Nephron progenitor cell (in vitro differentiated cells): ENCODE results near the gene FIBCD1.

ENCODE experiments used
- DNase-seq: peaks from one replicate; pipeline ENCODE4 v3.0.0; 2021
- H3K27ac Mint-ChIP-seq: 2 replicates; pipeline ENCODE4 v1.8.0; 2021; ENCODE audit warnings: mild to moderate bottlenecking, moderate library complexity, mixed read lengths
- H3K27me3 Mint-ChIP-seq: 2 replicates; pipeline ENCODE4 v1.8.0; 2021; ENCODE audit warnings: mild to moderate bottlenecking, low read depth, mixed read lengths; ENCODE audit not compliant: poor library complexity
- H3K36me3 Mint-ChIP-seq: 2 replicates; pipeline ENCODE4 v1.8.0; 2021; ENCODE audit warnings: low read depth, mixed read lengths
- H3K4me1 Mint-ChIP-seq: 2 replicates; pipeline ENCODE4 v1.8.0; 2021; ENCODE audit warnings: mixed read lengths
- H3K4me3 Mint-ChIP-seq: 2 replicates; pipeline ENCODE4 v1.8.0; 2021; ENCODE audit warnings: mild to moderate bottlenecking, moderate library complexity, mixed read lengths
- H3K9me3 Mint-ChIP-seq: 2 replicates; pipeline ENCODE4 v1.8.0; 2021; ENCODE audit warnings: mild to moderate bottlenecking, moderate library complexity, mixed read lengths
- CTCF ChIP-seq: fragments of 200-600 bp; sonication (generic); IDR thresholded peaks from 2 replicates; pipeline ENCODE4 v1.5.0; 2021; ENCODE audit warnings: antibody characterized with exemption

Gene FIBCD1

GRCh38 chr9:130965680-130966079 lies 26.6 kb upstream of the FIBCD1 start:
- Mint-ChIP-seq H3K4me1 (peaks cover 3% of the 10 kb centered on the region), H3K9me3 (peaks cover 22% of the 10 kb centered on the region), H3K27me3 (peaks cover 20% of the 10 kb centered on the region), H3K36me3 (no peaks in the 10 kb centered on the region), H3K27ac (no peak overlapping the region), H3K4me3 (no peak overlapping the region)
- no peak for DNase-seq
- no peak for TF ChIP-seq CTCF

GRCh38 chr9:130963916-130964315 lies 24.9 kb upstream of the FIBCD1 start:
- Mint-ChIP-seq H3K9me3 (peaks cover 33% of the 10 kb centered on the region), H3K27ac (no peak overlapping the region), H3K36me3 (peaks cover 2% of the 10 kb centered on the region), H3K4me1 (peaks cover 2% of the 10 kb centered on the region), H3K27me3 (peaks cover 11% of the 10 kb centered on the region), H3K4me3 (no peak overlapping the region)
- TF ChIP-seq CTCF, result no peak
- no peak for DNase-seq

GRCh38 chr9:130963337-130963908 lies 24.4 kb upstream of the FIBCD1 start:
- Mint-ChIP-seq H3K4me3 (no peak overlapping the region), H3K36me3 (peaks cover 5% of the 10 kb centered on the region), H3K9me3 (peaks cover 38% of the 10 kb centered on the region), H3K27ac (no peak overlapping the region), H3K27me3 (peaks cover 11% of the 10 kb centered on the region), H3K4me1 (peaks cover 5% of the 10 kb centered on the region)
- TF ChIP-seq CTCF, result no peak
- no peak for DNase-seq

- Mint-ChIP-seq H3K4me1 (peaks cover 5% of the 10 kb centered on the region), H3K27me3 (peaks cover 11% of the 10 kb centered on the region), H3K36me3 (peaks cover 5% of the 10 kb centered on the region), H3K27ac (no peak overlapping the region), H3K4me3 (no peak overlapping the region), H3K9me3 (peaks cover 45% of the 10 kb centered on the region)
- DNase-seq, result no peak
- TF ChIP-seq CTCF, result no peak
These were observed 23.6 kb upstream of the FIBCD1 start for GRCh38 chr9:130962418-130963316.

- Mint-ChIP-seq H3K27ac (no peak overlapping the region), H3K4me1 (peaks cover 9% of the 10 kb centered on the region), H3K36me3 (peaks cover 5% of the 10 kb centered on the region), H3K9me3 (peaks cover 45% of the 10 kb centered on the region), H3K27me3 (peaks cover 11% of the 10 kb centered on the region), H3K4me3 (no peak overlapping the region)
- no peak for DNase-seq
- TF ChIP-seq CTCF, result no peak
These were observed 22.7 kb upstream of the FIBCD1 start for GRCh38 chr9:130961511-130962300.
